ENCODE results near the gene CLSTN1.
"Not testable (repeated sequence)": the region's sequence is repeated elsewhere in the genome, so short reads cannot be mapped to it uniquely, and the experiment has no call there.

CLSTN1 gene

GRCh38 chr1:9764550-9764949, 59.2 kb downstream of the CLSTN1 start:
- H3K4me3 Mint-ChIP-seq = no peak overlapping the region
- H3K27ac Mint-ChIP-seq = no peak overlapping the region
- TF ChIP-seq CTCF (IDR thresholded peaks at IDR 0.05; ENCODE audit: unreplicated experiment in 3 of 3) = no peak
- no peaks in the 10 kb centered on the region for H3K9me3 Mint-ChIP-seq
- H3K4me1 Mint-ChIP-seq = no peaks in the 10 kb centered on the region
- H3K27me3 Mint-ChIP-seq (ENCODE audit: low read depth) = no peaks in the 10 kb centered on the region
- peaks cover 28% of the 10 kb centered on the region for H3K36me3 Mint-ChIP-seq (ENCODE audit: low read depth)

- Mint-ChIP-seq H3K4me3 (no peak overlapping the region), H3K36me3 (ENCODE audit: low read depth) (peaks cover 23% of the 10 kb centered on the region), H3K4me1 (no peaks in the 10 kb centered on the region), H3K27ac (no peak overlapping the region), H3K27me3 (ENCODE audit: low read depth) (no peaks in the 10 kb centered on the region), H3K9me3 (no peaks in the 10 kb centered on the region)
- no peak for TF ChIP-seq CTCF (IDR thresholded peaks at IDR 0.05; ENCODE audit: unreplicated experiment in 3 of 3)
Observed at GRCh38 chr1:9763914-9764313, 59.9 kb downstream of the CLSTN1 start.

- not testable (repeated sequence) for H3K9me3 Mint-ChIP-seq; H3K27me3 Mint-ChIP-seq (ENCODE audit: low read depth); H3K4me1 Mint-ChIP-seq; H3K27ac Mint-ChIP-seq; H3K4me3 Mint-ChIP-seq
- peaks cover 33% of the 10 kb centered on the region for H3K36me3 Mint-ChIP-seq (ENCODE audit: low read depth)
Observed at GRCh38 chr1:9762446-9762845, 61.3 kb downstream of the CLSTN1 start.

GRCh38 chr1:9761855-9762254, 61.9 kb downstream of the CLSTN1 start:
- Mint-ChIP-seq H3K27ac (no peak overlapping the region), H3K9me3 (no peaks in the 10 kb centered on the region), H3K36me3 (ENCODE audit: low read depth) (peaks cover 33% of the 10 kb centered on the region), H3K27me3 (ENCODE audit: low read depth) (no peaks in the 10 kb centered on the region), H3K4me3 (no peak overlapping the region), H3K4me1 (no peaks in the 10 kb centered on the region)
- no peak for TF ChIP-seq CTCF (IDR thresholded peaks at IDR 0.05; ENCODE audit: unreplicated experiment in 3 of 3)

GRCh38 chr1:9760824-9761223, 62.9 kb downstream of the CLSTN1 start:
- Mint-ChIP-seq H3K27ac (no peak overlapping the region), H3K27me3 (ENCODE audit: low read depth) (no peaks in the 10 kb centered on the region), H3K4me3 (no peak overlapping the region), H3K36me3 (ENCODE audit: low read depth) (peaks cover 33% of the 10 kb centered on the region), H3K4me1 (no peaks in the 10 kb centered on the region), H3K9me3 (no peaks in the 10 kb centered on the region)
- TF ChIP-seq CTCF (IDR thresholded peaks at IDR 0.05; ENCODE audit: unreplicated experiment in 3 of 3) = no peak

- TF ChIP-seq CTCF (IDR thresholded peaks at IDR 0.05; ENCODE audit: unreplicated experiment in 3 of 3) = no peak
- no peak overlapping the region for H3K27ac Mint-ChIP-seq
- H3K4me1 Mint-ChIP-seq = peaks cover 4% of the 10 kb centered on the region
- H3K9me3 Mint-ChIP-seq = no peaks in the 10 kb centered on the region
- H3K4me3 Mint-ChIP-seq = no peak overlapping the region
- no peaks in the 10 kb centered on the region for H3K27me3 Mint-ChIP-seq (ENCODE audit: low read depth)
- H3K36me3 Mint-ChIP-seq (ENCODE audit: low read depth) = peaks cover 42% of the 10 kb centered on the region
Observed at GRCh38 chr1:9759939-9760338, 63.8 kb downstream of the CLSTN1 start.
